Heart left ventricle (tissue), 16 donors: ENCODE results near the gene DMD. TPM values are rescaled to one million over a fixed set of nuclear protein-coding genes. Genes with fewer than 3 reads are reported as not detected.

Experiments
- ATAC-seq, 4 donors: fragments of 200-7000 bp; cut with Tn5 transposase; one replicate each; pipeline ENCODE4 v1.9.1; 2020 to 2022; ENCODE audit warnings: moderate library complexity in 4 of 4, mild to moderate bottlenecking in 3 of 4, moderate number of reproducible peaks in 1 of 4
- DNase-seq, 5 donors: peaks; one replicate each; pipeline ENCODE4 v3.0.0-alpha.2; 2020
- H3K27ac ChIP-seq, 12 donors: fragments of 200-600 bp; sonication (generic) in 4 of 12; one replicate each; pipeline versions ENCODE4 v1.5.0 to v1.8.0; 2016 to 2022; ENCODE audit warnings: mild to moderate bottlenecking in 2 of 12
- H3K27me3 ChIP-seq, 9 donors: fragments of 200-600 bp; sonication (generic) in 2 of 9; one replicate each; pipeline versions ENCODE4 v1.5.1 to v1.8.0; 2016 to 2022; ENCODE audit warnings: mild to moderate bottlenecking in 3 of 9
- H3K36me3 ChIP-seq, 9 donors: fragments of 200-600 bp; sonication (generic) in 2 of 9; one replicate each; pipeline versions ENCODE4 v1.5.0 to v1.8.0; 2018 to 2022; ENCODE audit warnings: mild to moderate bottlenecking in 2 of 9
- H3K4me1 ChIP-seq, 12 donors: fragments of 200-600 bp; sonication (generic) in 4 of 12; one replicate each; pipeline versions ENCODE4 v1.5.0 to v1.8.0; 2016 to 2022; ENCODE audit warnings: mild to moderate bottlenecking in 3 of 12
- H3K4me3 ChIP-seq, 12 donors: fragments of 200-600 bp; sonication (generic) in 4 of 12; one replicate each; pipeline versions ENCODE4 v1.5.0 to v1.8.0; 2017 to 2022; ENCODE audit warnings: mild to moderate bottlenecking in 9 of 12, moderate library complexity in 4 of 12
- H3K9me3 ChIP-seq, 12 donors: fragments of 200-600 bp; sonication (generic) in 4 of 12; one replicate each; pipeline versions ENCODE4 v1.5.0 to v1.8.0; 2016 to 2022; ENCODE audit warnings: mild to moderate bottlenecking in 1 of 12
- CTCF ChIP-seq, 12 donors: fragments of 200-600 bp; sonication (generic) in 4 of 12; IDR thresholded peaks; one replicate each; pipeline versions ENCODE4 v1.5.0 to v1.8.0; 2018 to 2022; ENCODE audit warnings: antibody characterized with exemption in 12 of 12, mild to moderate bottlenecking in 5 of 12
- POLR2A ChIP-seq, 2 donors: fragments of 450-650 bp; IDR thresholded peaks; one replicate each; pipeline ENCODE4 v1.6.1; 2017; ENCODE audit warnings: antibody characterized with exemption in 2 of 2, mild to moderate bottlenecking in 2 of 2, moderate library complexity in 2 of 2
- WGBS, 4 donors: extraction: QIAGEN DNeasy Blood & Tissue Kit in 2 of 4; methylation state at CpG; one replicate each; pipeline versions ENCODE4 v1.1.5 to v1.1.7; 2013 to 2018; 5-methylcytosine and 5-hydroxymethylcytosine counted together
- intact Hi-C, 10 donors: fragments of 100-400 bp; cut with DNase I; formaldehyde crosslinking; loops; one replicate each; pipeline versions ENCODE4 v1.11.1 to v1.14.2; 2022
- polyA plus RNA-seq, 2 donors: library from polyadenylated mRNA; stranded (reverse); fragments of 200-250 nt; gene quantifications; one replicate each; pipeline ENCODE4 v1.2.3, GENCODE V29; 2013
- total RNA-seq, 9 donors: library from RNA; depleted of rRNA in 2 of 9; stranded (reverse); fragments of >200 nt in 2 of 9; fragmentation: NEBNext Ultra II Directional in 3 of 9; extraction: Animal tissue kit (Norgen Biotek cat#: 25700) in 3 of 9; gene quantifications; one replicate each; pipeline versions ENCODE4 v1.1.0 to v1.2.4, GENCODE V29; 2016 to 2023
- donor health status: ischemic (EF 13 %, LVEDD 7.1; RV severe dilation, severe dysfunction).
- donor health status: healthy with polysubstance abuse.
- donor health status: DM: no; HTN: yes; CAD: no.
- donor health status: DM: no; HTN: no; CAD: no.
- donor health status: ischemic (EF 25% LVEDD 6.9; RV normal size, moderate dysfunction).
- donor health status: ischemic (EF 25% LVEDD 5.7; RV mildly dilated, moderate dysfunction).
- donor health status: healthy.
- donor health status: DM: yes; HTN: yes; CAD: no.
- donor health status: ischemic (EF 35%, LVEDD 5.7; RV mildly dilated, moderate dysfunction).
- donor health status: nonischemic (EF 11% LVEDD 7.7; RV severe dilation, severe dysfunction).
- donor health status: DM: yes; HTN: yes; CAD: no.
- donor health status: PGD.
- donor health status: ischemic (EF 29% LVEDD 5.4; RV normal size, mild dysfunction).
- donor health status: nonischemic (EF 23%, LVEDD 6.1; RV moderate dilation, normal function).

The DMD gene
- total and polyA plus RNA-seq, 11 donors, result 34.7 to 236 (median 162) TPM

GRCh38 chrX:31545191-31545590 is 1666.2 kb downstream of the DMD start:
- Histone ChIP-seq H3K4me3 (no peak overlapping the region), H3K27ac (no peak overlapping the region), H3K27me3 (no peaks in the 10 kb centered on the region), H3K4me1 (no peaks in the 10 kb centered on the region), H3K36me3 (no peaks in the 10 kb centered on the region), H3K9me3 (no peaks in the 10 kb centered on the region)
- DNase-seq (no peak), ATAC-seq (no peak)
- 84 to 96% (median 88%) methylated on average over 3 of the region's 3 CpGs for WGBS, 4 donors
- intact Hi-C loops, result no loop called here
- no peak for TF ChIP-seq CTCF (IDR thresholded peaks at IDR 0.05)
- TF ChIP-seq POLR2A (IDR thresholded peaks at IDR 0.05), result no peak

- no peak for ATAC-seq
- 43 to 56% (median 48%) methylated on average over 3 of the region's 3 CpGs for WGBS, 4 donors
- H3K4me1 ChIP-seq, result no peaks in the 10 kb centered on the region
These were observed 1667.7 kb downstream of the DMD start for GRCh38 chrX:31543634-31544033.

GRCh38 chrX:31542566-31542965 is 1668.8 kb downstream of the DMD start:
- Histone ChIP-seq H3K27ac (no peak overlapping the region), H3K4me1 (no peaks in the 10 kb centered on the region), H3K36me3 (no peaks in the 10 kb centered on the region), H3K4me3 (no peak overlapping the region), H3K9me3 (no peaks in the 10 kb centered on the region), H3K27me3 (no peaks in the 10 kb centered on the region)
- 87 to 94% (median 93%) methylated on average over 2 of the region's 2 CpGs for WGBS, 4 donors
- intact Hi-C loops, result no loop called here
- TF ChIP-seq POLR2A (IDR thresholded peaks at IDR 0.05) (no peak), CTCF (IDR thresholded peaks at IDR 0.05) (no peak)
- no peak for DNase-seq
- ATAC-seq, result no peak

More at GRCh38 chrX:31543634-31544033, 1667.7 kb downstream of the DMD start:
- Histone ChIP-seq H3K27me3 (no peaks in the 10 kb centered on the region), H3K27ac (no peak overlapping the region), H3K9me3 (no peaks in the 10 kb centered on the region), H3K4me3 (no peak overlapping the region), H3K36me3 (no peaks in the 10 kb centered on the region)
- TF ChIP-seq CTCF (IDR thresholded peaks at IDR 0.05), result no peak
- TF ChIP-seq POLR2A (IDR thresholded peaks at IDR 0.05), result no peak
- no peak for DNase-seq
- intact Hi-C loops, result no loop called here

- no peaks in the 10 kb centered on the region for H3K9me3 ChIP-seq
- no peak for DNase-seq
- no peaks in the 10 kb centered on the region for H3K27me3 ChIP-seq
- WGBS, 4 donors, result 56 to 83% (median 71%) methylated on average over 2 of the region's 2 CpGs
- H3K4me1 ChIP-seq, result no peaks in the 10 kb centered on the region
- TF ChIP-seq POLR2A (IDR thresholded peaks at IDR 0.05) (no peak), CTCF (IDR thresholded peaks at IDR 0.05) (no peak)
- ATAC-seq, result no peak
- intact Hi-C loops, result no loop called here
- no peaks in the 10 kb centered on the region for H3K36me3 ChIP-seq
- no peak overlapping the region for H3K27ac ChIP-seq
- no peak overlapping the region for H3K4me3 ChIP-seq
These were observed 1671.0 kb downstream of the DMD start for GRCh38 chrX:31540313-31540712.
